K562 (cell line): ENCODE data around the gene PRKCE. TPM values are rescaled to one million over a fixed set of nuclear protein-coding genes. Genes with fewer than 3 reads are reported as not detected.

ENCODE experiments used
- ATAC-seq: fragments of 200-7000 bp; cut with Tn5 transposase; 3 replicates; pipeline ENCODE4 v1.9.1; 2020; ENCODE audit warnings: moderate library complexity
- BruUV-seq: library from RNA; stranded (reverse); fragments of 400-500 nt; replicated peaks from 2 replicates; lab custom pipeline; 2021; lab: Mats Ljungman, UMichigan
- CTCF ChIA-PET: fragments of 300-600 bp; formaldehyde crosslinking; extraction: SDS; loops from one replicate; lab custom pipeline; 2021; ENCODE audit warnings: low intra/inter-chr PET ratio; lab: Yijun Ruan, JAX
- POLR2A ChIA-PET: fragments of 300-600, 350-650 bp; sonication (Branson Sonifier 250); formaldehyde crosslinking; extraction: SDS; loops from one replicate; lab custom pipeline; 2021; ENCODE audit warnings: antibody characterized with exemption, inconsistent platforms; lab: Yijun Ruan, JAX
- DNase-seq, 4 experiments: peaks; one replicate each; pipeline versions ENCODE4 v3.0.0 to v3.0.0-alpha.2; 2011 to 2018; ENCODE audit warnings: low spot score in 3 of 4, mixed read lengths in 3 of 4; ENCODE audit errors: extremely low read depth in 1 of 4
- FAIRE-seq: peaks from 2 replicates; lab custom pipeline; 2011; peaks lifted over from hg19 to GRCh38; lab: Jason Lieb, UNC
- H2AFZ ChIP-seq: 2 replicates; pipeline ENCODE4 v1.6.0; 2011; ENCODE audit warnings: low read depth, low read length, control low read depth, inconsistent platforms
- H3K27ac ChIP-seq: fragments of 200-600 bp; 3 replicates; pipeline ENCODE4 v1.8.0; 2011; ENCODE audit warnings: low read depth, mild to moderate bottlenecking, control low read depth, inconsistent platforms, low read length, moderate library complexity, mixed read lengths; ENCODE audit errors: extremely low read depth
- H3K27me3 ChIP-seq, 2 experiments: fragments of 300-600 bp in 1 of 2; 2 replicates in 1 of 2; 3 replicates in 1 of 2; pipeline versions ENCODE4 v1.6.0 to v1.8.0; 2011; ENCODE audit warnings: inconsistent platforms in 2 of 2, low read length in 2 of 2, mild to moderate bottlenecking in 1 of 2, mixed read lengths in 1 of 2, moderate library complexity in 1 of 2; ENCODE audit not compliant: control insufficient read depth in 2 of 2, insufficient read depth in 2 of 2
- H3K36me3 ChIP-seq: fragments of 300-600 bp; 3 replicates; pipeline ENCODE4 v1.8.0; 2011; ENCODE audit warnings: mild to moderate bottlenecking, low read length, inconsistent platforms; ENCODE audit not compliant: control insufficient read depth, insufficient read depth
- H3K4me1 ChIP-seq, 2 experiments: fragments of 200-600 bp in 1 of 2; replicated peaks in 1 of 2; 2 replicates in 1 of 2; 3 replicates in 1 of 2; pipeline versions ENCODE4 v1.5.1 to v1.8.0; 2011; ENCODE audit warnings: inconsistent platforms in 2 of 2, low read length in 2 of 2, mild to moderate bottlenecking in 1 of 2, mixed read lengths in 1 of 2, moderate library complexity in 1 of 2; ENCODE audit not compliant: control insufficient read depth in 2 of 2, insufficient read depth in 2 of 2
- H3K4me2 ChIP-seq: 2 replicates; pipeline ENCODE4 v1.6.1; 2011; ENCODE audit warnings: low read length, control low read depth, inconsistent platforms, mixed read lengths; ENCODE audit not compliant: insufficient read depth
- H3K4me3 ChIP-seq: fragments of 200-600 bp; sonication (generic), shearing (Covaris generic); 2 replicates; pipeline ENCODE4 v1.5.1; 2016; ENCODE audit warnings: control low read depth, inconsistent platforms
- H3K79me2 ChIP-seq: fragments of 200-600 bp; 3 replicates; pipeline ENCODE4 v1.8.0; 2011; ENCODE audit warnings: low read length, inconsistent platforms; ENCODE audit not compliant: control insufficient read depth, insufficient read depth
- H3K9ac ChIP-seq, 2 experiments: 2 replicates each; pipeline versions ENCODE4 v1.6.0 to v1.6.1; 2011; ENCODE audit warnings: low read depth in 2 of 2, low read length in 2 of 2, control low read depth in 1 of 2, inconsistent platforms in 1 of 2, mild to moderate bottlenecking in 1 of 2, mixed read lengths in 1 of 2; ENCODE audit not compliant: insufficient read depth in 1 of 2
- H3K9me1 ChIP-seq: one replicate; pipeline ENCODE4 v1.6.0; 2011; ENCODE audit warnings: inconsistent platforms, mild to moderate bottlenecking, low read length, moderate library complexity; ENCODE audit not compliant: control insufficient read depth, insufficient read depth
- H3K9me3 ChIP-seq: replicated peaks from 2 replicates; pipeline ENCODE4 v1.5.1; 2011; ENCODE audit warnings: low read depth, low read length, inconsistent platforms; ENCODE audit not compliant: control insufficient read depth, insufficient read depth
- H4K20me1 ChIP-seq: replicated peaks from 2 replicates; pipeline ENCODE4 v1.6.1; 2011; ENCODE audit warnings: low read length, inconsistent platforms, mixed read lengths; ENCODE audit not compliant: control insufficient read depth, insufficient read depth
- ETS2 ChIP-seq: IDR thresholded peaks from 2 replicates; pipeline ENCODE4 v1.6.1; 2016; ENCODE audit warnings: borderline replicate concordance, missing genetic modification characterization, mild to moderate bottlenecking, moderate library complexity, missing compliant biosample characterization; ENCODE audit not compliant: poor library complexity, severe bottlenecking
- MCM5 ChIP-seq: fragments of 450-650 bp; IDR thresholded peaks from 2 replicates; pipeline ENCODE4 v1.6.1; 2016; ENCODE audit warnings: low read depth
- WGBS: fragments of 100-300 bp; shearing (Covaris generic); methylation state at CpG from one replicate; pipeline ENCODE4 v1.1.6; 2016; ENCODE audit warnings: low coverage, mixed read lengths; ENCODE audit not compliant: insufficient coverage; ENCODE audit errors: missing lambda C conversion rate; 5-methylcytosine and 5-hydroxymethylcytosine counted together
- in situ Hi-C: fragments of 300-500 bp; cut with MboI; formaldehyde crosslinking; loops from 4 replicates; pipeline ENCODE4 v1.15.0; 2018; ENCODE audit warnings: inconsistent platforms, mixed read lengths
- intact Hi-C: fragments of 100-400 bp; cut with micrococcal nuclease; formaldehyde crosslinking; loops from 2 replicates; pipeline ENCODE4 v1.14.2; 2022
- polyA plus RNA-seq, 8 experiments: library from polyadenylated mRNA; depleted of rRNA in 4 of 8; stranded (reverse) in 5 of 8; unstranded in 3 of 8; fragments of >200 nt; fragmentation: Nextera tagmentation in 2 of 8; fragmentation: Illumina TruSeq in 1 of 8; extraction: Ambion mirVana in 2 of 8; extraction: Trizol in 1 of 8; gene quantifications; 2 replicates each; pipeline versions ENCODE4 v1.2.1 to v1.2.3, GENCODE V29; 2011 to 2014; ENCODE audit warnings: inconsistent platforms in 1 of 8, missing spikeins in 1 of 8
- total RNA-seq, 7 experiments: library from RNA; depleted of rRNA in 6 of 7; stranded (reverse); fragments of >200 nt in 6 of 7; fragmentation: Illumina TruSeq in 2 of 7; extraction: Trizol in 2 of 7; gene quantifications; 2 replicates each; pipeline versions ENCODE4 v1.2.1 to v1.2.3, GENCODE V29; 2011 to 2021; ENCODE audit warnings: low replicate concordance in 1 of 7

The PRKCE gene
- total and polyA plus RNA-seq, 9 of the 15 experiments (the other 6 are each of a cell fraction or from before 2014, with no cell fraction given), result 0.06 to 1.0 (median 0.22) TPM; not detected in 1

DNA sequence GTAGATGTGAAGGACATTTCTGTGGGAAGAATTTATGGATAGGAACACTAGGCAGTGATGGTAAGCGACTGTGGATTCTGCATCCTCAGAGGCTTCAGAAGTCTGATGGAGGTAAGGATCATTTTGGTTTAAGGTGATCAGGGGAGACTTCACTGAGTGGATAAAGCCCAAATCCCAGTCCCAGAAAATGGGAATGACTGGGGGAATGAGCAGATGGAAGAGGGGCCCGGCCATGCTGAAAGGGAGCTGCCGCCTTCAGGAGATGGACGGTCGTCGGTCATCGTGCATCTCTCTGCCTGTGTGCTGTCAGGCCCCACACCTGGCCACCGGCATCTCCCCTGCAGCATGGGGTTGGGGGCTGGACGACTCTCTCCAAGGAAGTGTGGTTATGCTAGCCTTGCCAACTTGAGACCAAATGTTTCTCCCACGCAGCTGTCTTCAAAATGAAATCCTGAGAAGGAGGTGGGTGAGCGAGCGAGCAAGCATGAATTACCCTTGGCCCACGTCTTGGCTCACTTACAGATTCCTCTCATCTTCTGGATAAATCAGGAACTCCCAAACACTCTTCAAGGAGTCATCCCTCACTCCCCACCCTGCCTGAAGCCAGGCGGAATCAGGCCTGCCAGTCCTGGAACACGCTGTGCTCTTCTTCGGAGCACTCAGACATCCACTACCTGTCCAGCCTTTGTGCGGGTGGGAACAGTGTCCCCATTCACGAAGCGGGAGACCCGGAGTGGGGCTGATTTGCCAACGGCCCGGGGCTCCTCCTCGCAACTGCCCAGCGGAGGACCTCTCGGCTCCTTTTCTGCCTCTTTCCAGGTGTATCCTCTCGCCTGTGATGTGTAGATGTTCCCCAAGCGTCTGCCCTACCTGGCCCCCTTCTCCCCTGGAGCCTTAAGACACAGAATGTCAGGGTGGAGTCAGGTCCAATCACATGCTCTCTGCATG is 85.6 kb downstream of the PRKCE start:
- DNase-seq, result no peak
- CTCF ChIA-PET, result no interaction called here
- H3K79me2 ChIP-seq, result no peaks in the 10 kb centered on the region
- H4K20me1 ChIP-seq, result peaks cover 3% of the 10 kb centered on the region; the same call in 1 of the 2 replicates
- H2AFZ ChIP-seq, result no peak overlapping the region
- intact Hi-C loops (no loop called here), in situ Hi-C loops (no loop called here)
- no peak overlapping the region for H3K4me3 ChIP-seq
- no peak for TF ChIP-seq ETS2 (tag)
- H3K36me3 ChIP-seq, result no peaks in the 10 kb centered on the region
- H3K9ac ChIP-seq, result no peak overlapping the region
- POLR2A ChIA-PET, result interaction anchor here (0.7 kb wide), 1 partner anchor 28 kb away, joined by 3 read pairs; no protein-coding TSS in a partner anchor
- BruUV-seq, result no TSS peak
- peaks cover 29 to 63% of the 10 kb centered on the region in 2 experiments; a peak in 4 of 5 replicates for H3K27me3 ChIP-seq
- no peak overlapping the region for H3K4me2 ChIP-seq
- no peaks in the 10 kb centered on the region for H3K9me1 ChIP-seq
- ATAC-seq, result no peak
- 2% methylated on average over 24 of the region's 27 CpGs for WGBS
- no peak overlapping the region for H3K27ac ChIP-seq
- H3K4me1 ChIP-seq, result no peaks in the 10 kb centered on the region; a peak in 1 of 5 replicates
- no peak for FAIRE-seq
- H3K9me3 ChIP-seq, result no peaks in the 10 kb centered on the region

DNA sequence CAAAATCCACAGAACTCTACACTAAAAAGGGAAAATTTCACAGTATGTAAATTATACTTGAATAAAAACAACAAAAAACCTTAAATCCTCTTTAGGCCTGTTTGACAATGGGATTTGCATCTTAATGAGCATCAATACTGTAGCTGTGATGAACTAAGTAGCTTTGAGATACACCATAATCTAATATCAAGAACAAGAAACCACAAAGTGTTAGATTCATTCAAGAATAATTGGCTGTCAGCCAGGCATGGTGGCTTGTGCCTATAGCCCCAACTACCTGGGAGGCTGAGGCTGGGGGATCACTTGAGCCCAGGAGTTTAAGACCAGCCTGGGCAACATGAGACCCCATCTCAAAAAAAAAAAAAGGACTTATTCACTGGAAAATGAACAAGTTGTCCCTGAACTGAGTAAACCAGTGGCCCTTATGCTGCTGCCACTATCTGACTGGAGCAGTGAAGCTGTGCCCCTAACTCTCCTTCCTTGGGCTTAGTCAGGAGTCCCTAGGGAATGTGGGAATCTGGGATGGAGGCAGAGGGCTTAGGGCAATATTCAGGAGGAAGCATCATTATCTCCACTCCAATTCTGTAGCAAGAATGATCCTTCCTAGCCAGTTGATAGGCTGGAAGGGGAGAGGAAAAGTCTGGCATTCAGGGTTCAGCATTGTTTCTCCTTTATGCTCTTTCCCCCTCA is 88.5 kb downstream of the PRKCE start:
- H3K4me1 ChIP-seq, result no peaks in the 10 kb centered on the region
- peaks cover 3% of the 10 kb centered on the region; the same call in 1 of the 2 replicates for H4K20me1 ChIP-seq
- no peak for DNase-seq
- no peak overlapping the region for H3K27ac ChIP-seq
- ChIA-PET POLR2A (interaction anchor here (1.6 kb wide), 1 partner anchor 19 kb away, joined by 3 read pairs; no protein-coding TSS in a partner anchor), CTCF (no interaction called here)
- no peak for FAIRE-seq
- H3K9me1 ChIP-seq, result no peaks in the 10 kb centered on the region
- H3K36me3 ChIP-seq, result no peaks in the 10 kb centered on the region
- no peak for ATAC-seq
- H2AFZ ChIP-seq, result no peak overlapping the region
- no peaks in the 10 kb centered on the region for H3K79me2 ChIP-seq
- no peak overlapping the region for H3K4me2 ChIP-seq
- no peak overlapping the region for H3K9ac ChIP-seq
- H3K4me3 ChIP-seq, result no peak overlapping the region
- in situ Hi-C loops, result no loop called here
- TF ChIP-seq MCM5, result no peak
- no TSS peak for BruUV-seq
- intact Hi-C loops, result no loop called here
- no peaks in the 10 kb centered on the region for H3K9me3 ChIP-seq
- H3K27me3 ChIP-seq, result peaks cover 26 to 55% of the 10 kb centered on the region in 2 experiments; a peak in 4 of 5 replicates
